ENCODE data around the gene MSI2. TPM values are rescaled to one million over a fixed set of nuclear protein-coding genes. Genes with fewer than 3 reads are reported as not detected.

Gene MSI2
- total and polyA plus RNA-seq, 2 experiments from 2014 or later, result 18.9 to 41.8 TPM

GRCh38 chr17:57403236-57403635 is 146.9 kb downstream of the MSI2 start:
- Histone ChIP-seq H2AFZ (no peak overlapping the region), H3K79me2 (replicated peaks; ENCODE audit: insufficient read depth) (peaks cover 20% of the 10 kb centered on the region), H3K4me3 (no peak overlapping the region), H3K27ac (ENCODE audit: low read depth) (no peak overlapping the region), H3K4me2 (no peak overlapping the region), H4K20me1 (replicated peaks; ENCODE audit: insufficient read depth) (peaks cover 4% of the 10 kb centered on the region; the same call in 1 of the 2 replicates), H3K27me3 (ENCODE audit: insufficient read depth) (no peaks in the 10 kb centered on the region), H3K4me1 (ENCODE audit: insufficient read depth) (peaks cover 23% of the 10 kb centered on the region), H3K36me3 (ENCODE audit: insufficient read depth) (no peaks in the 10 kb centered on the region), H3K9me2 (ENCODE audit: insufficient read depth) (no peaks in the 10 kb centered on the region), H3F3A (replicated peaks; ENCODE audit: low read depth) (no peaks in the 10 kb centered on the region)
- no peak overlapping the region for H3K4me3 Mint-ChIP-seq
- no peak overlapping the region for H3K27ac Mint-ChIP-seq
- H3K27me3 Mint-ChIP-seq (ENCODE audit: insufficient read depth, low read depth, poor library complexity), result peaks cover 9% of the 10 kb centered on the region
- peaks cover 39% of the 10 kb centered on the region for H3K4me1 Mint-ChIP-seq
- no peak for TF ChIP-seq REST (IDR thresholded peaks at IDR 0.05; ENCODE audit: unreplicated experiment)
- peaks cover 5% of the 10 kb centered on the region; the same call in 1 of the 3 replicates for H3K36me3 Mint-ChIP-seq (ENCODE audit: low read depth)
- H3K9me3 Mint-ChIP-seq, result no peaks in the 10 kb centered on the region
- no peak for ATAC-seq
- DNase-seq (ENCODE audit: low spot score), result no peak

GRCh38 chr17:57404073-57404472 is 147.8 kb downstream of the MSI2 start:
- peaks cover 17% of the 10 kb centered on the region for H3K79me2 ChIP-seq (replicated peaks; ENCODE audit: insufficient read depth)
- no peaks in the 10 kb centered on the region for H3K9me2 ChIP-seq (ENCODE audit: insufficient read depth)
- H3K4me1 ChIP-seq (ENCODE audit: insufficient read depth), result peaks cover 30% of the 10 kb centered on the region
- ATAC-seq (no peak), DNase-seq (ENCODE audit: low spot score) (no peak)
- no peaks in the 10 kb centered on the region for H3F3A ChIP-seq (replicated peaks; ENCODE audit: low read depth)
- no peak overlapping the region for H2AFZ ChIP-seq
- no peak overlapping the region for H3K4me2 ChIP-seq
- H3K4me3 ChIP-seq, result no peak overlapping the region
- H4K20me1 ChIP-seq (replicated peaks; ENCODE audit: insufficient read depth), result peaks cover 4% of the 10 kb centered on the region; the same call in 1 of the 2 replicates
- peaks cover 5% of the 10 kb centered on the region; the same call in 1 of the 3 replicates for H3K36me3 Mint-ChIP-seq (ENCODE audit: low read depth)
- H3K36me3 ChIP-seq (ENCODE audit: insufficient read depth), result no peaks in the 10 kb centered on the region
- peaks cover 47% of the 10 kb centered on the region for H3K4me1 Mint-ChIP-seq
- H3K27ac ChIP-seq (ENCODE audit: low read depth), result no peak overlapping the region
- peaks cover 9% of the 10 kb centered on the region for H3K27me3 Mint-ChIP-seq (ENCODE audit: insufficient read depth, low read depth, poor library complexity)
- TF ChIP-seq CTCF (conservative IDR thresholded peaks at IDR 0.05; ENCODE audit: low read depth in 2 of 2), result peak; percentile 25 to 47
- TF ChIP-seq STAT1 (IDR thresholded peaks at IDR 0.05; ENCODE audit: unreplicated experiment), result no peak
- no peak for TF ChIP-seq EZH2phosphoT487 (IDR thresholded peaks at IDR 0.05; ENCODE audit: unreplicated experiment)
- no peak for TF ChIP-seq ZNF114 (CRISPR knock-in tag; IDR thresholded peaks at IDR 0.05)
- no peaks in the 10 kb centered on the region for H3K27me3 ChIP-seq (ENCODE audit: insufficient read depth)
- H3K27ac Mint-ChIP-seq, result no peak overlapping the region
- H3K9me3 Mint-ChIP-seq, result no peaks in the 10 kb centered on the region
- H3K4me3 Mint-ChIP-seq, result no peak overlapping the region

All from GM23338 (cell line).